ENCODE measurements around the gene PPM1J.

PPM1J gene

GRCh38 chr1:112716133-112716720 is 1.1 kb upstream of the PPM1J start:
- H3K4me3 ChIP-seq (ENCODE audit: control insufficient read depth in 1 of 7, extremely low read depth in 1 of 7, insufficient read depth in 4 of 7, low read depth in 2 of 7, low read length in 6 of 7): peak overlapping the region in 6 of 7 experiments; percentile 44 to 89 (median 72)
- ChIA-PET POLR2A (no interaction called here), CTCF (interaction anchor here (0.5 to 10.1 kb wide), 31 partner anchors 8 to 338 kb away, joined by 3 to 268 read pairs (median 4); no protein-coding TSS in a partner anchor)
- DNase-seq: peak; percentile 80 to 87 (median 85)
- H3K9me3 ChIP-seq (ENCODE audit: control extremely low read depth in 1 of 5, control insufficient read depth in 4 of 5, insufficient read depth in 2 of 5, low read depth in 1 of 5, low read length in 4 of 5): no peaks in the 10 kb centered on the region
- no peak overlapping the region for H3K27ac ChIP-seq (ENCODE audit: insufficient read depth in 1 of 2, low read depth in 1 of 2, low read length in 2 of 2, poor library complexity in 1 of 2, severe bottlenecking in 2 of 2)
- WGBS (ENCODE audit: insufficient coverage): 18% methylated on average over 11 of the region's 13 CpGs
- peaks cover 0 to 32% (median 29%) of the 10 kb centered on the region in 4 experiments for H3K4me1 ChIP-seq (ENCODE audit: control extremely low read depth in 1 of 4, control insufficient read depth in 4 of 4, insufficient read depth in 4 of 4, low read length in 3 of 4)
- H3K36me3 ChIP-seq (ENCODE audit: control insufficient read depth in 4 of 4, insufficient read depth in 4 of 4, low read length in 3 of 4): no peaks in the 10 kb centered on the region
- H3K27me3 ChIP-seq (replicated peaks in 2 of 5; ENCODE audit: control insufficient read depth in 4 of 5, insufficient read depth in 5 of 5, low read length in 4 of 5): peaks cover 0 to 30% (median 5%) of the 10 kb centered on the region in 5 experiments

DNA sequence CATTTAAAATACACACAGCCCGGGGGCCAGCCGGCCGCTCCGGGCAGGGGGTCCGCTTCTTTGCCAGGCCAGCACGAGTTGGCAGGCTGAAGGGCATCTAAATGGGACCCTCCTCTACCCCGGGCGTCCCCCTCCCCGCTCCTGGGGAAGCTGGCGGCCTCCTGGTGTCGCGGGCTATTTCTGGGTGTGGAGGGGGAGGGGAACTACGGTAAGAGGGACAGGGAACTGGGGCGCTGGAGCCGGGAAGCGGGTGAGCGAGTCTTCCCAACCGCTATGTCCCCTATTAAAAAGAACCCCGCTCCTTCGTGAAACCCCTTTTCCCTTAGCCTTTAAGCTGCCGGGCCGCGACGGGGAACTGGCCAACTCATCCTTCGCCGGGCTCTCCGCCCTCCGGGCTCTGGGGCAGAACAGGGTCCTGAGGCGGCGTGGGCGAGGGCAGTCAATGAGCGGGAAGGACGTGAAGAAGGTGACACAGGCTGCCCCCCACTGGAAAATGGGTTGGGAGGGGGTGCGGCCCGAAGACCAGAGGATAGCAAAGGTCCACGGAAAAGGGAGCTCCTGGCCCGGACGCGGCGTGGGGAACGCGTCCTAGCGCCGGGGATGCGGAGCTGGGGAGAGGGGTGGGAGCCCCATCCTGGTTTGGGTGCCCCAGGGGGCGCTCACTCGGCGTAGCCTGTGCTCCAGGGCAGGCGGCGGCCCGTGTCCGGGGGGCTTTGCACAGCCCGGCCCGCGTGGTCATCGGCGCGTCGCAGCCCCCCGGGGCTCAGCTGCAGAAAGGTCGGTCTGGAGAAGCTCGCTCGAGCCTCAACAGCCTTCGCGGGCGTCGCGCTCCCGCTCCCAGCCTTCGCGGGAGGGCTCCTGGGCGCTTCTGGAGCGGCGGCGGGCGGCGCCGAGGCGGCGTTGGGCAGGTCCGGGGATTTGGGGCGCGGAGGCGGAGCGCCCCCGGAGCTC is 544 bp downstream of the PPM1J start:
- ChIA-PET CTCF (interaction anchor here (0.6 to 10.1 kb wide), 17 partner anchors 11 to 323 kb away, joined by 3 to 268 read pairs (median 5); no protein-coding TSS in a partner anchor), POLR2A (interaction anchor here (0.7 kb wide), 1 partner anchor 323 kb away, joined by 4 read pairs; no protein-coding TSS in a partner anchor)
- DNase-seq: peak in 1 of 3 donors; percentile 23
- Histone ChIP-seq H3K27me3 (replicated peaks in 2 of 5; ENCODE audit: control insufficient read depth in 4 of 5, insufficient read depth in 5 of 5, low read length in 4 of 5) (peaks cover 0 to 27% (median 3%) of the 10 kb centered on the region in 5 experiments), H3K4me1 (ENCODE audit: control extremely low read depth in 1 of 4, control insufficient read depth in 4 of 4, insufficient read depth in 4 of 4, low read length in 3 of 4) (peaks cover 0 to 32% (median 29%) of the 10 kb centered on the region in 4 experiments), H3K27ac (ENCODE audit: insufficient read depth in 1 of 2, low read depth in 1 of 2, low read length in 2 of 2, poor library complexity in 1 of 2, severe bottlenecking in 2 of 2) (no peak overlapping the region), H3K36me3 (ENCODE audit: control insufficient read depth in 4 of 4, insufficient read depth in 4 of 4, low read length in 3 of 4) (no peaks in the 10 kb centered on the region), H3K4me3 (ENCODE audit: control insufficient read depth in 1 of 7, extremely low read depth in 1 of 7, insufficient read depth in 4 of 7, low read depth in 2 of 7, low read length in 6 of 7) (peak overlapping the region; percentile 20 to 84 (median 61)), H3K9me3 (ENCODE audit: control extremely low read depth in 1 of 5, control insufficient read depth in 4 of 5, insufficient read depth in 2 of 5, low read depth in 1 of 5, low read length in 4 of 5) (no peaks in the 10 kb centered on the region)
- 0% methylated on average over 62 of the region's 86 CpGs for WGBS (ENCODE audit: insufficient coverage)

- Histone ChIP-seq H3K4me1 (ENCODE audit: control extremely low read depth in 1 of 4, control insufficient read depth in 4 of 4, insufficient read depth in 4 of 4, low read length in 3 of 4) (peaks cover 0 to 30% (median 25%) of the 10 kb centered on the region in 4 experiments), H3K9me3 (ENCODE audit: control extremely low read depth in 1 of 5, control insufficient read depth in 4 of 5, insufficient read depth in 2 of 5, low read depth in 1 of 5, low read length in 4 of 5) (no peaks in the 10 kb centered on the region), H3K27ac (ENCODE audit: insufficient read depth in 1 of 2, low read depth in 1 of 2, low read length in 2 of 2, poor library complexity in 1 of 2, severe bottlenecking in 2 of 2) (no peak overlapping the region), H3K27me3 (replicated peaks in 2 of 5; ENCODE audit: control insufficient read depth in 4 of 5, insufficient read depth in 5 of 5, low read length in 4 of 5) (peaks cover 0 to 19% (median 0%) of the 10 kb centered on the region in 5 experiments), H3K36me3 (ENCODE audit: control insufficient read depth in 4 of 4, insufficient read depth in 4 of 4, low read length in 3 of 4) (no peaks in the 10 kb centered on the region), H3K4me3 (ENCODE audit: control insufficient read depth in 1 of 7, extremely low read depth in 1 of 7, insufficient read depth in 4 of 7, low read depth in 2 of 7, low read length in 6 of 7) (peak overlapping the region; percentile 20 to 84 (median 61))
- ChIA-PET POLR2A (interaction anchor here (0.7 kb wide), 1 partner anchor 323 kb away, joined by 4 read pairs; no protein-coding TSS in a partner anchor), CTCF (interaction anchor here (0.6 to 3.7 kb wide), 7 partner anchors 10 to 323 kb away, joined by 3 to 30 read pairs (median 4); no protein-coding TSS in a partner anchor)
- DNase-seq: peak; percentile 52 to 88 (median 80)
- 35% methylated on average over 8 of the region's 14 CpGs for WGBS (ENCODE audit: insufficient coverage)
Observed at GRCh38 chr1:112713466-112714312, 1.4 kb downstream of the PPM1J start.

GRCh38 chr1:112712701-112713128 is 2.4 kb downstream of the PPM1J start:
- H3K4me1 ChIP-seq (ENCODE audit: control extremely low read depth in 1 of 4, control insufficient read depth in 4 of 4, insufficient read depth in 4 of 4, low read length in 3 of 4): peaks cover 0 to 27% (median 24%) of the 10 kb centered on the region in 4 experiments
- 83% methylated on average over 7 of the region's 9 CpGs for WGBS (ENCODE audit: insufficient coverage)
- POLR2A ChIA-PET: no interaction called here

GRCh38 chr1:112712191-112712590 is 2.9 kb downstream of the PPM1J start:
- WGBS (ENCODE audit: insufficient coverage): 100% methylated on average over 3 of the region's 7 CpGs
- H3K36me3 ChIP-seq (ENCODE audit: control insufficient read depth in 4 of 4, insufficient read depth in 4 of 4, low read length in 3 of 4): no peaks in the 10 kb centered on the region
- no peak overlapping the region for H3K4me3 ChIP-seq (ENCODE audit: control insufficient read depth in 1 of 7, extremely low read depth in 1 of 7, insufficient read depth in 4 of 7, low read depth in 2 of 7, low read length in 6 of 7)
- no peaks in the 10 kb centered on the region for H3K9me3 ChIP-seq (ENCODE audit: control extremely low read depth in 1 of 5, control insufficient read depth in 4 of 5, insufficient read depth in 2 of 5, low read depth in 1 of 5, low read length in 4 of 5)
- ChIA-PET CTCF (interaction anchor here (0.9 to 2.6 kb wide), 2 partner anchors 12 to 38 kb away, joined by 4 to 9 read pairs; partner anchors contain the start of gene MOV10), POLR2A (no interaction called here)
- DNase-seq: no peak
- H3K27me3 ChIP-seq (replicated peaks in 2 of 5; ENCODE audit: control insufficient read depth in 4 of 5, insufficient read depth in 5 of 5, low read length in 4 of 5): peaks cover 0 to 12% (median 3%) of the 10 kb centered on the region in 5 experiments
- H3K27ac ChIP-seq (ENCODE audit: insufficient read depth in 1 of 2, low read depth in 1 of 2, low read length in 2 of 2, poor library complexity in 1 of 2, severe bottlenecking in 2 of 2): no peak overlapping the region
- H3K4me1 ChIP-seq (ENCODE audit: control extremely low read depth in 1 of 4, control insufficient read depth in 4 of 4, insufficient read depth in 4 of 4, low read length in 3 of 4): peaks cover 0 to 31% (median 28%) of the 10 kb centered on the region in 4 experiments

More at GRCh38 chr1:112712701-112713128, 2.4 kb downstream of the PPM1J start:
- DNase-seq: no peak
- no peak overlapping the region for H3K27ac ChIP-seq (ENCODE audit: insufficient read depth in 1 of 2, low read depth in 1 of 2, low read length in 2 of 2, poor library complexity in 1 of 2, severe bottlenecking in 2 of 2)
- H3K36me3 ChIP-seq (ENCODE audit: control insufficient read depth in 4 of 4, insufficient read depth in 4 of 4, low read length in 3 of 4): no peaks in the 10 kb centered on the region
- CTCF ChIA-PET: interaction anchor here (0.9 to 1.0 kb wide), 2 partner anchors 38 to 91 kb away, joined by 4 read pairs; partner anchors contain the start of gene MOV10
- no peak overlapping the region for H3K4me3 ChIP-seq (ENCODE audit: control insufficient read depth in 1 of 7, extremely low read depth in 1 of 7, insufficient read depth in 4 of 7, low read depth in 2 of 7, low read length in 6 of 7)
- no peaks in the 10 kb centered on the region for H3K9me3 ChIP-seq (ENCODE audit: control extremely low read depth in 1 of 5, control insufficient read depth in 4 of 5, insufficient read depth in 2 of 5, low read depth in 1 of 5, low read length in 4 of 5)
- peaks cover 0 to 15% (median 1%) of the 10 kb centered on the region in 5 experiments for H3K27me3 ChIP-seq (replicated peaks in 2 of 5; ENCODE audit: control insufficient read depth in 4 of 5, insufficient read depth in 5 of 5, low read length in 4 of 5)

DNA sequence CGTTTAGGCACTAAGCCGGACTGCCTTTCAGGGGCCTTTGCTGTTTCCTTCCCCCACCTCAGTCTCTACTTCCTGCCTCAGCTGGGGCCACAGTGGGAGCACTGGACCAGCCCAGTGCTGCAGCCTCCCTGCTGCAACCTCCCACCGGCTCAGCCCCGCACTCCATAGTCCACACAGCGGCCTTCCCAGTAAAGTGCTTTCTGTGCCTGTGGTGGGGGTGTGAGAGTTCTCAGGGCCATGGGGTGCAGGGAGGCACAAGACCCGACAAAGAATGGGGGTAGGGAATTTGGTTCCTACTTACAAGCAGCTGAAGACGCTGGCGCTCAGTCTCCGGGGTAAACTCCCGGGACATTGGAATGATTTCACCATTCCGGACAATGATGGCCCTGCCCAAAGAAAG is 3.5 kb downstream of the PPM1J start:
- CTCF ChIA-PET: interaction anchor here (2.6 kb wide), 1 partner anchor 12 kb away, joined by 9 read pairs; no protein-coding TSS in a partner anchor
- POLR2A ChIA-PET: interaction anchor here (1.0 kb wide), 1 partner anchor 321 kb away, joined by 3 read pairs; no protein-coding TSS in a partner anchor
- Histone ChIP-seq H3K27me3 (replicated peaks in 2 of 5; ENCODE audit: control insufficient read depth in 4 of 5, insufficient read depth in 5 of 5, low read length in 4 of 5) (peaks cover 0 to 9% (median 2%) of the 10 kb centered on the region in 5 experiments), H3K27ac (ENCODE audit: insufficient read depth in 1 of 2, low read depth in 1 of 2, low read length in 2 of 2, poor library complexity in 1 of 2, severe bottlenecking in 2 of 2) (no peak overlapping the region), H3K9me3 (ENCODE audit: control extremely low read depth in 1 of 5, control insufficient read depth in 4 of 5, insufficient read depth in 2 of 5, low read depth in 1 of 5, low read length in 4 of 5) (no peaks in the 10 kb centered on the region), H3K4me3 (ENCODE audit: control insufficient read depth in 1 of 7, extremely low read depth in 1 of 7, insufficient read depth in 4 of 7, low read depth in 2 of 7, low read length in 6 of 7) (no peak overlapping the region), H3K36me3 (ENCODE audit: control insufficient read depth in 4 of 4, insufficient read depth in 4 of 4, low read length in 3 of 4) (no peaks in the 10 kb centered on the region), H3K4me1 (ENCODE audit: control extremely low read depth in 1 of 4, control insufficient read depth in 4 of 4, insufficient read depth in 4 of 4, low read length in 3 of 4) (peaks cover 0 to 33% (median 29%) of the 10 kb centered on the region in 4 experiments)
- WGBS (ENCODE audit: insufficient coverage): 87% methylated on average over 8 of the region's 11 CpGs
- no peak for DNase-seq

Measured in common myeloid progenitor, CD34-positive (primary cell).